Measurements from ENCODE around the gene KASH5.

DNA sequence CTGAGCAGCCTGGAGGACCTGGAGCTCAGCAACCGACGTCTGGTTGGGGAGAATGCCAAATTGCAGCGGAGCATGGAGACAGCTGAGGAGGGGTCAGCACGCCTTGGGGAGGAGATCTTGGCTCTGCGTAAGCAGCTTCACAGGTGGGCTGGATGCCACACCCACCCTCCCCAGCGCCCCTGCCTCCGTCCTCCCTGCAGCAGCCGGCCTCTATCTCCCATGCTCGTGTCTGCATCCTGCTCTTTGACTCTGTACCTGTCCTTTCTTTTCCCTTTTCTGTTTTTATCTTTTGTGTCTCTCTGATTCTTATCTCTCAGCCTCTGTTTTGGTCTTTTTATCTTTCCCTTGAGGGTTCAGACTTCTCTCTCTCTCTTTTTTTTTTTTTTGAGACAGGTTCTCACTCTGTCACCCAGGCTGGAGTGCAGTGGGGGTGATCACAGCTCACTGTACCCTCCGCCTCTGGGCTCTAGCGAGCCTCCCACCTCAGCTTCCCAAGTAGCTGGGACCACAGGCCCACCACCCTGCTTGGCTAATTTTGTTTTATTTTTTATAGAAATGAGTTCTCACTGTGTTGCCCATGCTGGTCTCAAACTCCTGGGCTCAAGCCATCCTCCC lies 10.1 kb downstream of the KASH5 start:
- TF ChIP-seq, protein P1, sequence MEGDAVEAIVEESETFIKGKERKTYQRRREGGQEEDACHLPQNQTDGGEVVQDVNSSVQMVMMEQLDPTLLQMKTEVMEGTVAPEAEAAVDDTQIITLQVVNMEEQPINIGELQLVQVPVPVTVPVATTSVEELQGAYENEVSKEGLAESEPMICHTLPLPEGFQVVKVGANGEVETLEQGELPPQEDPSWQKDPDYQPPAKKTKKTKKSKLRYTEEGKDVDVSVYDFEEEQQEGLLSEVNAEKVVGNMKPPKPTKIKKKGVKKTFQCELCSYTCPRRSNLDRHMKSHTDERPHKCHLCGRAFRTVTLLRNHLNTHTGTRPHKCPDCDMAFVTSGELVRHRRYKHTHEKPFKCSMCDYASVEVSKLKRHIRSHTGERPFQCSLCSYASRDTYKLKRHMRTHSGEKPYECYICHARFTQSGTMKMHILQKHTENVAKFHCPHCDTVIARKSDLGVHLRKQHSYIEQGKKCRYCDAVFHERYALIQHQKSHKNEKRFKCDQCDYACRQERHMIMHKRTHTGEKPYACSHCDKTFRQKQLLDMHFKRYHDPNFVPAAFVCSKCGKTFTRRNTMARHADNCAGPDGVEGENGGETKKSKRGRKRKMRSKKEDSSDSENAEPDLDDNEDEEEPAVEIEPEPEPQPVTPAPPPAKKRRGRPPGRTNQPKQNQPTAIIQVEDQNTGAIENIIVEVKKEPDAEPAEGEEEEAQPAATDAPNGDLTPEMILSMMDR (IDR thresholded peaks at IDR 0.05; ENCODE audit: low read length), result no peak
- TF ChIP-seq EZH2 (optimal IDR thresholded peaks at IDR 0.05; ENCODE audit: low read depth, low read length), result no peak

Data from MM.1S (cell line).